H9 (cell line): Measurements from ENCODE around the gene SUMO1. TPM values are rescaled to one million over a fixed set of nuclear protein-coding genes. Genes with fewer than 3 reads are reported as not detected.

Experiments
- DNase-seq: peaks from one replicate; pipeline ENCODE4 v3.0.0-alpha.2; 2017
- H2AFZ ChIP-seq: one replicate; pipeline ENCODE4 v1.6.1; 2013; ENCODE audit warnings: mild to moderate bottlenecking, low read length, control low read depth, moderate library complexity
- H2AK5ac ChIP-seq: 2 replicates; pipeline ENCODE4 v1.6.1; 2013; ENCODE audit warnings: low read length, control low read depth, mixed read lengths; ENCODE audit not compliant: insufficient read length
- H2BK120ac ChIP-seq: one replicate; pipeline ENCODE4 v1.6.1; 2013; ENCODE audit warnings: low read depth, mild to moderate bottlenecking, low read length, control low read depth, inconsistent platforms; ENCODE audit not compliant: poor library complexity, severe bottlenecking
- H2BK12ac ChIP-seq: 2 replicates; pipeline ENCODE4 v1.6.1; 2013; ENCODE audit warnings: low read length, control low read depth, mixed read lengths, low read depth; ENCODE audit not compliant: insufficient read length
- H2BK15ac ChIP-seq: 2 replicates; pipeline ENCODE4 v1.6.1; 2013; ENCODE audit warnings: low read depth, low read length, control low read depth
- H2BK20ac ChIP-seq: one replicate; pipeline ENCODE4 v1.6.1; 2013; ENCODE audit warnings: low read depth, mild to moderate bottlenecking, low read length, control low read depth, inconsistent platforms; ENCODE audit not compliant: poor library complexity, severe bottlenecking
- H2BK5ac ChIP-seq: 2 replicates; pipeline ENCODE4 v1.6.1; 2013; ENCODE audit warnings: low read length, control low read depth, mixed read lengths; ENCODE audit not compliant: insufficient read length
- H3K14ac ChIP-seq: 2 replicates; pipeline ENCODE4 v1.6.1; 2013; ENCODE audit warnings: low read length, control low read depth; ENCODE audit not compliant: insufficient read depth
- H3K18ac ChIP-seq: 2 replicates; pipeline ENCODE4 v1.6.1; 2013; ENCODE audit warnings: low read depth, mild to moderate bottlenecking, mixed read lengths, low read length, control low read depth; ENCODE audit not compliant: insufficient read length
- H3K23ac ChIP-seq: 2 replicates; pipeline ENCODE4 v1.6.1; 2013; ENCODE audit warnings: low read length, control low read depth, mixed read lengths, low read depth; ENCODE audit not compliant: insufficient read length
- H3K23me2 ChIP-seq: 2 replicates; pipeline ENCODE4 v1.6.1; 2013; ENCODE audit warnings: low read depth, mild to moderate bottlenecking, mixed read lengths, low read length, control low read depth; ENCODE audit not compliant: insufficient read length, poor library complexity, severe bottlenecking
- H3K27ac ChIP-seq: 2 replicates; pipeline ENCODE4 v1.5.1; 2013; ENCODE audit warnings: low read length, control low read depth, mixed read lengths, low read depth; ENCODE audit not compliant: insufficient read length
- H3K27me3 ChIP-seq: 2 replicates; pipeline ENCODE4 v1.6.1; 2013; ENCODE audit warnings: low read length, control low read depth, inconsistent platforms; ENCODE audit not compliant: insufficient read depth
- H3K4ac ChIP-seq: 2 replicates; pipeline ENCODE4 v1.6.1; 2013; ENCODE audit warnings: low read depth, mild to moderate bottlenecking, control low read depth, inconsistent platforms, low read length, moderate library complexity
- H3K4me1 ChIP-seq: 2 replicates; pipeline ENCODE4 v1.6.1; 2013; ENCODE audit warnings: low read length, control low read depth, inconsistent platforms; ENCODE audit not compliant: insufficient read depth
- H3K4me2 ChIP-seq: 2 replicates; pipeline ENCODE4 v1.6.1; 2013; ENCODE audit warnings: low read length, control low read depth, mixed read lengths; ENCODE audit not compliant: insufficient read length, insufficient read depth
- H3K56ac ChIP-seq: 2 replicates; pipeline ENCODE4 v1.6.1; 2013; ENCODE audit warnings: low read depth, mild to moderate bottlenecking, mixed read lengths, low read length, control low read depth; ENCODE audit not compliant: insufficient read length
- H3K79me1 ChIP-seq: 2 replicates; pipeline ENCODE4 v1.6.1; 2013; ENCODE audit warnings: low read depth, mild to moderate bottlenecking, moderate library complexity, low read length, control low read depth, inconsistent platforms; ENCODE audit not compliant: insufficient read depth, poor library complexity, severe bottlenecking
- H3K79me2 ChIP-seq: 2 replicates; pipeline ENCODE4 v1.6.1; 2013; ENCODE audit warnings: low read length, control low read depth, inconsistent platforms; ENCODE audit not compliant: insufficient read depth
- H3K9ac ChIP-seq: 2 replicates; pipeline ENCODE4 v1.6.1; 2013; ENCODE audit warnings: low read length, control low read depth, mixed read lengths; ENCODE audit not compliant: insufficient read length; ENCODE audit errors: extremely low read depth
- H3K9me3 ChIP-seq: one replicate; pipeline ENCODE4 v1.6.1; 2013; ENCODE audit warnings: low read depth, low read length, inconsistent platforms; ENCODE audit not compliant: control insufficient read depth
- H3T11ph ChIP-seq: one replicate; pipeline ENCODE4 v1.6.1; 2013; ENCODE audit warnings: mild to moderate bottlenecking, low read length, control low read depth, inconsistent platforms
- H4K20me1 ChIP-seq: one replicate; pipeline ENCODE4 v1.6.1; 2013; ENCODE audit not compliant: control insufficient read depth, insufficient read length, insufficient read depth
- H4K5ac ChIP-seq: 2 replicates; pipeline ENCODE4 v1.6.1; 2013; ENCODE audit warnings: low read depth, mild to moderate bottlenecking, mixed read lengths, low read length, control low read depth; ENCODE audit not compliant: insufficient read length
- H4K8ac ChIP-seq: replicated peaks from 2 replicates; pipeline ENCODE4 v1.6.1; 2013; ENCODE audit warnings: low read length, control low read depth, mixed read lengths, low read depth; ENCODE audit not compliant: insufficient read length
- H4K91ac ChIP-seq: 2 replicates; pipeline ENCODE4 v1.6.1; 2013; ENCODE audit warnings: low read depth, mild to moderate bottlenecking, moderate library complexity, mixed read lengths, low read length, control low read depth; ENCODE audit not compliant: insufficient read length
- H3K27ac Mint-ChIP-seq, 3 experiments: 2 replicates in 2 of 3; 3 replicates in 1 of 3; pipeline ENCODE4 v1.8.0; 2020 to 2021; ENCODE audit warnings: mixed read lengths in 3 of 3, mild to moderate bottlenecking in 1 of 3, moderate library complexity in 1 of 3
- H3K27me3 Mint-ChIP-seq: 2 replicates; pipeline ENCODE4 v1.8.0; 2021; ENCODE audit warnings: low read depth, mild to moderate bottlenecking, moderate library complexity, mixed read lengths
- H3K36me3 Mint-ChIP-seq, 3 experiments: 2 replicates in 2 of 3; 3 replicates in 1 of 3; pipeline ENCODE4 v1.8.0; 2020 to 2021; ENCODE audit warnings: low read depth in 3 of 3, mixed read lengths in 3 of 3; ENCODE audit not compliant: insufficient read depth in 1 of 3
- H3K4me1 Mint-ChIP-seq, 2 experiments: 2 replicates each; pipeline ENCODE4 v1.8.0; 2020; ENCODE audit warnings: mixed read lengths in 2 of 2
- H3K4me3 Mint-ChIP-seq, 2 experiments: 2 replicates in 1 of 2; 3 replicates in 1 of 2; pipeline ENCODE4 v1.8.0; 2020 to 2021; ENCODE audit warnings: mild to moderate bottlenecking in 2 of 2, mixed read lengths in 2 of 2, moderate library complexity in 1 of 2
- H3K9me3 Mint-ChIP-seq, 2 experiments: 2 replicates in 1 of 2; 3 replicates in 1 of 2; pipeline ENCODE4 v1.8.0; 2020; ENCODE audit warnings: mild to moderate bottlenecking in 2 of 2, mixed read lengths in 2 of 2, moderate library complexity in 1 of 2
- WGBS: extraction: QIAGEN DNeasy Blood & Tissue Kit; methylation state at CpG from one replicate; pipeline ENCODE4 v1.1.7; 2013; ENCODE audit warnings: missing lambda C conversion rate, low lambda C conversion rate, mixed read lengths; ENCODE audit not compliant: insufficient read length; ENCODE audit errors: extremely low coverage; 5-methylcytosine and 5-hydroxymethylcytosine counted together
- long read RNA-seq: library from polyadenylated mRNA; unstranded; transcript quantifications from one replicate; pipeline ENCODE4 v2.0.0, GENCODE V29; 2020
- total RNA-seq: library from RNA; stranded (reverse); gene quantifications from 2 replicates; pipeline ENCODE4 v1.2.1, GENCODE V29; 2021
- TF ChIP-seq, protein P1 (sequence below): fragments of 200-600 bp; sonication (generic); conservative IDR thresholded peaks from 3 replicates; pipeline ENCODE4 v1.8.0; 2021; ENCODE audit warnings: antibody characterized with exemption, mild to moderate bottlenecking

Gene SUMO1
- total RNA-seq, result 202 and 206 TPM in 2 replicates
- long read RNA-seq, transcript SUMO1-203 (5 exons, 1,536 nt), result major isoform, 1,141 of 1,204 reads
- long read RNA-seq, transcript SUMO1-201 (4 exons, 831 nt), result minor isoform, 22 of 1,204 reads
- long read RNA-seq, transcript SUMO1-205 (5 exons, 534 nt), result minor isoform, 16 of 1,204 reads
- long read RNA-seq, partial matches to known transcripts, result 2 of 1,204 reads
- long read RNA-seq, other reads (novel, unspliced or antisense), result 18 of 1,204 reads

DNA sequence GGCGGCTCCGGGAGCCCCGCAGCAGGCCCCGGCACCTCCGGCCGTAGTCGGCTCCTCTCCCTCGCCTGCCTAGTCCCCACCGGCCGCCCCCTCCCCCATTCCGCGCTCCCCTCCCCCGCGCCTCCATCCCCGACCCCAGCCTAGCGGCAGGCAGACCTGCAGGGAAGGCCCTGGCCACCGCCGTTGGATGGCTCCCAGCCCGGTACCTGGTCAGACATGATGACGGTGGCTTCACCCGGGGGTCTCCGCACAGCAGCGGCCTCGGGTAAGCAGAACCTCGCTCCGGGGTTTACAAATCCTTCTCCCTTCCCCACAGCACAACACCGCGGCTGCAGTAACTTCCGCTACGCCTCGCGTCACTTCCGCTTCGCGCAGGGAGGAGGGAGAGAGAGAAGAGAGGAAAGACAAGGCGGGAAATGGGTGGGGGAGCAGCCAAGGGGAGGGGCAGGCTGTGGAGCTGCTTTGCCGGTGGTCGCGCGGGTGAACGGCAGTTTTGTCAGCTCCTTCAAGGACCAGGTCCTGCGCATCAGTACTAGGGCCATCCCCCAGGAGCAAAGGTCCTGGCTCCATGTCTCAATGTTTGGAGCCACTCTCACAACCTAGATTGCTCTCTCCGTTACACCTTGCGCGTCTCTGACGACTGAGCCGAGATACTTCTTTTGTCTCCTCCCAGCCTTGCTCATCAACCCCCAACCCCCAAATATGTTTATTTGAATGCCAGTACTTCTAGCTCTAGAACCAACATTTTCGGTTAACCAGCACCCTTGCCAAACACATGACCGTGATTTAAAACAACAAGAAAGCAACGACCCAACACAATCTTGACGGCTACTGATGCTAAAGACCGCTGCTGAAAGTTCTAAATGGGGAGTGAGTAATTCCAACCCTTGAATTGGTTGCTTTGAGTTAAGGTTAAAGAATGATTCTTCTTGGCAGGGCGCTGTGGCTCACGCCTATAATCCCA lies at the start of gene SUMO1:
SUMO1 (minus strand) TSS at position 364 of the 964 bp plus-strand sequence; CDS start at position 218, 146 bp downstream.
- peak; percentile 96 for DNase-seq
- Histone ChIP-seq H3K23me2 (peaks cover 5% of the 10 kb centered on the region), H4K91ac (peak within 1 kb of the TSS; percentile 54), H3K9me3 (no peaks in the 10 kb centered on the region), H4K8ac (no peak within 1 kb of the TSS), H3K18ac (peak within 1 kb of the TSS; percentile 98), H2AK5ac (no peak within 1 kb of the TSS), H4K20me1 (no peaks in the 10 kb centered on the region), H3K4me1 (no peaks in the 10 kb centered on the region; the same call in 1 of the 2 replicates), H2BK5ac (peak within 1 kb of the TSS; percentile 69), H3K79me2 (peaks cover 32% of the 10 kb centered on the region; the same call in 1 of the 2 replicates), H3T11ph (no peak within 1 kb of the TSS), H3K79me1 (no peaks in the 10 kb centered on the region), H3K56ac (peak within 1 kb of the TSS; percentile 36), H2BK20ac (no peak within 1 kb of the TSS), H2AFZ (no peak within 1 kb of the TSS), H3K9ac (peak within 1 kb of the TSS; percentile 99), H3K14ac (peak within 1 kb of the TSS; percentile 97), H2BK15ac (no peak within 1 kb of the TSS), H3K27me3 (no peaks in the 10 kb centered on the region), H2BK12ac (no peak within 1 kb of the TSS), H3K27ac (peak within 1 kb of the TSS; percentile 88), H3K23ac (no peak within 1 kb of the TSS), H4K5ac (peak within 1 kb of the TSS; percentile 33), H2BK120ac (peak within 1 kb of the TSS; percentile 87), H3K4me2 (peak within 1 kb of the TSS; percentile 78), H3K4ac (peak within 1 kb of the TSS; percentile 51; the same call in 1 of the 2 replicates)
- Mint-ChIP-seq H3K9me3 (peaks cover 0 to 1% of the 10 kb centered on the region in 2 experiments; a peak in 1 of 5 replicates), H3K27ac (peak within 1 kb of the TSS; percentile 98 to 99 (median 99)), H3K4me1 (peaks cover 14 to 22% of the 10 kb centered on the region in 2 experiments), H3K4me3 (peak within 1 kb of the TSS; percentile 96 to 98), H3K36me3 (peaks cover 3 to 9% (median 7%) of the 10 kb centered on the region in 3 experiments; a peak in 5 of 7 replicates), H3K27me3 (no peaks in the 10 kb centered on the region)
- TF ChIP-seq, protein P1, sequence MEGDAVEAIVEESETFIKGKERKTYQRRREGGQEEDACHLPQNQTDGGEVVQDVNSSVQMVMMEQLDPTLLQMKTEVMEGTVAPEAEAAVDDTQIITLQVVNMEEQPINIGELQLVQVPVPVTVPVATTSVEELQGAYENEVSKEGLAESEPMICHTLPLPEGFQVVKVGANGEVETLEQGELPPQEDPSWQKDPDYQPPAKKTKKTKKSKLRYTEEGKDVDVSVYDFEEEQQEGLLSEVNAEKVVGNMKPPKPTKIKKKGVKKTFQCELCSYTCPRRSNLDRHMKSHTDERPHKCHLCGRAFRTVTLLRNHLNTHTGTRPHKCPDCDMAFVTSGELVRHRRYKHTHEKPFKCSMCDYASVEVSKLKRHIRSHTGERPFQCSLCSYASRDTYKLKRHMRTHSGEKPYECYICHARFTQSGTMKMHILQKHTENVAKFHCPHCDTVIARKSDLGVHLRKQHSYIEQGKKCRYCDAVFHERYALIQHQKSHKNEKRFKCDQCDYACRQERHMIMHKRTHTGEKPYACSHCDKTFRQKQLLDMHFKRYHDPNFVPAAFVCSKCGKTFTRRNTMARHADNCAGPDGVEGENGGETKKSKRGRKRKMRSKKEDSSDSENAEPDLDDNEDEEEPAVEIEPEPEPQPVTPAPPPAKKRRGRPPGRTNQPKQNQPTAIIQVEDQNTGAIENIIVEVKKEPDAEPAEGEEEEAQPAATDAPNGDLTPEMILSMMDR, result no peak
- no CpG with 5 or more reads among the region's 54 CpGs for WGBS
